Loucy (cell line): ENCODE measurements around the gene RPTOR.

Experiments used
- H2AFZ ChIP-seq: fragments of 200-600 bp; sonication (generic); 2 replicates; pipeline ENCODE4 v1.6.0; 2016; ENCODE audit warnings: antibody characterized with exemption, mild to moderate bottlenecking, low read length, moderate library complexity
- H3F3A ChIP-seq: fragments of 200-600 bp; 2 replicates; pipeline ENCODE4 v1.6.0; 2016; ENCODE audit warnings: antibody characterized with exemption, low read depth, mild to moderate bottlenecking
- H3K27me3 ChIP-seq: fragments of 200-600 bp; sonication (generic); 2 replicates; pipeline ENCODE4 v1.6.1; 2014; ENCODE audit warnings: low read length, mild to moderate bottlenecking; ENCODE audit not compliant: insufficient read depth, poor library complexity, severe bottlenecking
- H3K36me3 ChIP-seq: fragments of 200-600 bp; sonication (generic); 2 replicates; pipeline ENCODE4 v1.6.1; 2016; ENCODE audit warnings: low read length; ENCODE audit not compliant: insufficient read depth
- H3K4me1 ChIP-seq: fragments of 200-600 bp; sonication (generic); 2 replicates; pipeline ENCODE4 v1.5.1; 2014; ENCODE audit warnings: low read length, mild to moderate bottlenecking; ENCODE audit not compliant: insufficient read depth, poor library complexity, severe bottlenecking
- H3K4me2 ChIP-seq: fragments of 200-600 bp; sonication (generic); 2 replicates; pipeline ENCODE4 v1.6.0; 2014; ENCODE audit warnings: antibody characterized with exemption, low read length, low read depth, mild to moderate bottlenecking; ENCODE audit not compliant: poor library complexity, severe bottlenecking
- H3K4me3 ChIP-seq: fragments of 200-600 bp; sonication (generic); 2 replicates; pipeline ENCODE4 v1.5.1; 2014; ENCODE audit warnings: low read length, mild to moderate bottlenecking, mixed read lengths; ENCODE audit not compliant: poor library complexity, severe bottlenecking
- H3K79me2 ChIP-seq: fragments of 200-600 bp; sonication (generic); 2 replicates; pipeline ENCODE4 v1.6.1; 2014; ENCODE audit warnings: low read length; ENCODE audit not compliant: insufficient read depth
- H3K9ac ChIP-seq: fragments of 200-600 bp; sonication (generic); 2 replicates; pipeline ENCODE4 v1.6.0; 2014; ENCODE audit warnings: mild to moderate bottlenecking, low read depth, low read length, moderate library complexity; ENCODE audit not compliant: poor library complexity, severe bottlenecking
- H3K9me2 ChIP-seq: fragments of 200-600 bp; sonication (generic); replicated peaks from 2 replicates; pipeline ENCODE4 v1.6.1; 2016; ENCODE audit warnings: low read depth, low read length, mixed read lengths
- H3K9me3 ChIP-seq: fragments of 200-600 bp; sonication (generic); 2 replicates; pipeline ENCODE4 v1.6.1; 2014; ENCODE audit warnings: mild to moderate bottlenecking, antibody characterized with exemption, low read length, low read depth; ENCODE audit not compliant: insufficient read depth
- H4K20me1 ChIP-seq: fragments of 200-600 bp; sonication (generic); 2 replicates; pipeline ENCODE4 v1.6.0; 2014; ENCODE audit warnings: antibody characterized with exemption, low read length, mild to moderate bottlenecking; ENCODE audit not compliant: insufficient read depth, poor library complexity, severe bottlenecking
- EZH2phosphoT487 ChIP-seq: fragments of 200-600 bp; IDR thresholded peaks from 2 replicates; pipeline ENCODE4 v1.6.1; 2018; ENCODE audit warnings: antibody characterized with exemption, mild to moderate bottlenecking, moderate library complexity, borderline replicate concordance
- TF ChIP-seq, protein P1 (sequence below): fragments of 200-600 bp; sonication (generic); conservative IDR thresholded peaks from 2 replicates; pipeline ENCODE4 v1.5.1; 2014; ENCODE audit warnings: mild to moderate bottlenecking, antibody characterized with exemption, low read length

Gene RPTOR

DNA sequence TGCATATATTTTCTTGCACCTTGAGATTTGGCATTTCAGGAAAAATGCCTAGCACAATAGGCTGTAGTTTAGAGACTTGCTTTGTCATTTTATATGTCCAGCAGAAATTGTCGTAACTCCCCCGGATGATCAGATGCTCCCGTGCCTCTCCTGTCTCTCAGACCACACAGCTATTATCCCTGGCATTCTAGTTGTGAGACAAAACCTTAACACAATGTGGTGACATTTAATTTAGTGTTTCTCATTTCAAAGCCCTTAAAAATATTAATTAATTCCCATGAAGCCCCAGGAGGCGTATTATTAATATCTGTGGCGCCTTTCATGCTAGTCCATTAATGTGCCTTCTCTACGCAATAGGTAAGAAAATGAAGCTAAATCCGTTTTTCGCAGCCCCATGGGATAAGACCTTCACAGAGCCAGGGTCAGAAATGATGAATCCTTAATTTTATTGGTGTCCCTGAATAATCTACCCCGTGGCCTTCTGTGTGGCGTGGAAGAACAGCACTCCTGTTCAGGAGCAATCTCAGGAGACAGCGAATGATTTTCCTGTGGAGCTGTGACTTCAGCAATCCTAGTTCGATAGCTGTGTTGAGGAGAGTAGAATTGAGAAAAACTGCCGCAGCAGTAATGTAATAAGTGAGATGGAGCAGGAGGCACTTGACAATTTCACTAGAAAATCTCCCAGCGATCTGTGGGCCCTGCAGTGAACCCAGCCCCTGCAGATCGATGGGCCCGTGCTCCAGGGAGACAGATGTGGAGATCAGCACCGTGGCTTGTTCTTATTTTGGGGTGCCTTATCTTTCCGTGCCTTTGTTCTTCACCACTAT is 157.9 kb downstream of the RPTOR start:
- H4K20me1 ChIP-seq: no peaks in the 10 kb centered on the region
- H3K79me2 ChIP-seq: peaks cover 65% of the 10 kb centered on the region
- H3K4me3 ChIP-seq: no peak overlapping the region
- TF ChIP-seq, protein P1, sequence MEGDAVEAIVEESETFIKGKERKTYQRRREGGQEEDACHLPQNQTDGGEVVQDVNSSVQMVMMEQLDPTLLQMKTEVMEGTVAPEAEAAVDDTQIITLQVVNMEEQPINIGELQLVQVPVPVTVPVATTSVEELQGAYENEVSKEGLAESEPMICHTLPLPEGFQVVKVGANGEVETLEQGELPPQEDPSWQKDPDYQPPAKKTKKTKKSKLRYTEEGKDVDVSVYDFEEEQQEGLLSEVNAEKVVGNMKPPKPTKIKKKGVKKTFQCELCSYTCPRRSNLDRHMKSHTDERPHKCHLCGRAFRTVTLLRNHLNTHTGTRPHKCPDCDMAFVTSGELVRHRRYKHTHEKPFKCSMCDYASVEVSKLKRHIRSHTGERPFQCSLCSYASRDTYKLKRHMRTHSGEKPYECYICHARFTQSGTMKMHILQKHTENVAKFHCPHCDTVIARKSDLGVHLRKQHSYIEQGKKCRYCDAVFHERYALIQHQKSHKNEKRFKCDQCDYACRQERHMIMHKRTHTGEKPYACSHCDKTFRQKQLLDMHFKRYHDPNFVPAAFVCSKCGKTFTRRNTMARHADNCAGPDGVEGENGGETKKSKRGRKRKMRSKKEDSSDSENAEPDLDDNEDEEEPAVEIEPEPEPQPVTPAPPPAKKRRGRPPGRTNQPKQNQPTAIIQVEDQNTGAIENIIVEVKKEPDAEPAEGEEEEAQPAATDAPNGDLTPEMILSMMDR: no peak
- TF ChIP-seq EZH2phosphoT487: no peak
- H3K9ac ChIP-seq: no peak overlapping the region
- H2AFZ ChIP-seq: no peak overlapping the region
- no peaks in the 10 kb centered on the region for H3K27me3 ChIP-seq
- no peaks in the 10 kb centered on the region for H3K9me3 ChIP-seq
- peaks cover 32% of the 10 kb centered on the region for H3K4me1 ChIP-seq
- H3F3A ChIP-seq: no peaks in the 10 kb centered on the region
- no peak overlapping the region for H3K4me2 ChIP-seq
- no peaks in the 10 kb centered on the region for H3K36me3 ChIP-seq
- no peaks in the 10 kb centered on the region for H3K9me2 ChIP-seq

GRCh38 chr17:80703142-80703478 is 158.5 kb downstream of the RPTOR start:
- no peaks in the 10 kb centered on the region for H3K9me2 ChIP-seq
- no peak overlapping the region for H3K4me3 ChIP-seq
- no peaks in the 10 kb centered on the region for H3K9me3 ChIP-seq
- peaks cover 32% of the 10 kb centered on the region for H3K4me1 ChIP-seq
- H3F3A ChIP-seq: no peaks in the 10 kb centered on the region
- H4K20me1 ChIP-seq: no peaks in the 10 kb centered on the region
- no peak overlapping the region for H2AFZ ChIP-seq
- peak overlapping the region; percentile 18 for H3K4me2 ChIP-seq
- no peaks in the 10 kb centered on the region for H3K27me3 ChIP-seq
- TF ChIP-seq, protein P1: no peak
- TF ChIP-seq EZH2phosphoT487: no peak
- peaks cover 4% of the 10 kb centered on the region; the same call in 1 of the 2 replicates for H3K36me3 ChIP-seq
- no peak overlapping the region for H3K9ac ChIP-seq
- H3K79me2 ChIP-seq: peaks cover 59% of the 10 kb centered on the region

DNA sequence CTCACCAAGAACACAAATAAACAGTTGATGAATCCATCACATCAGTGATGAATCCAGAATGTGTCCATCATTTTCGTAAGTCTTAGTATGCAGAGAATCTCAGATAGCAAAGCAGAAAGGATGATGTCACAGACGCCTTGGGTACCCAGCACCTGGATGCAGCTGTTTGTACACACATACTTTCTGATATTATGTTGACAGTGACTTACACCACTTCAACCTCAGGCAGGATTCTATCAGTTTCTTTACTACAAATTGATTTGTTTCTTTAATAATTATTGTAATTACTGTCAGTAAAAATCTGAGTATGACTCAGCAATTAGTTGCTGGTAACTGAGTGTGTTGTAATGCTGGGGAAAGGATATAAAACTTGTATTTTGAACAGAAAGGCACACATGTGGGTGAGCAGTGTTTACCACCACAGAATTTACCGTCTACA is 159.8 kb downstream of the RPTOR start:
- TF ChIP-seq, protein P1: no peak
- no peak for TF ChIP-seq EZH2phosphoT487
- H3K4me1 ChIP-seq: peaks cover 29% of the 10 kb centered on the region
- H3F3A ChIP-seq: no peaks in the 10 kb centered on the region
- no peak overlapping the region for H3K9ac ChIP-seq
- no peak overlapping the region for H3K4me2 ChIP-seq
- H3K36me3 ChIP-seq: peaks cover 15% of the 10 kb centered on the region; the same call in 1 of the 2 replicates
- peaks cover 47% of the 10 kb centered on the region for H3K79me2 ChIP-seq
- no peaks in the 10 kb centered on the region for H4K20me1 ChIP-seq
- no peak overlapping the region for H2AFZ ChIP-seq
- no peaks in the 10 kb centered on the region for H3K9me2 ChIP-seq
- H3K27me3 ChIP-seq: no peaks in the 10 kb centered on the region
- H3K4me3 ChIP-seq: no peak overlapping the region
- H3K9me3 ChIP-seq: no peaks in the 10 kb centered on the region
